Astrocyte (in vitro differentiated cells and primary cell): ENCODE data around the gene DMPK. TPM values are rescaled to one million over a fixed set of nuclear protein-coding genes. Genes with fewer than 3 reads are reported as not detected.

Source experiments
- DNase-seq: peaks from one replicate; pipeline ENCODE4 v3.0.0-alpha.2; 2010; ENCODE audit warnings: low read depth
- FAIRE-seq: peaks from 2 replicates; lab custom pipeline; 2011; peaks lifted over from hg19 to GRCh38; lab: Jason Lieb, UNC
- H2AFZ ChIP-seq: 2 replicates; pipeline ENCODE4 v1.6.0; 2012; ENCODE audit warnings: low read depth, low read length, inconsistent platforms
- H3K27ac ChIP-seq: 2 replicates; pipeline ENCODE4 v1.5.1; 2011; ENCODE audit warnings: low read depth, low read length, inconsistent platforms
- H3K27me3 ChIP-seq: 2 replicates; pipeline ENCODE4 v1.6.0; 2011; ENCODE audit warnings: low read length, inconsistent platforms; ENCODE audit not compliant: insufficient read depth
- H3K36me3 ChIP-seq: 2 replicates; pipeline ENCODE4 v1.5.1; 2011; ENCODE audit warnings: low read length, inconsistent platforms; ENCODE audit not compliant: insufficient read depth
- H3K4me1 ChIP-seq: 2 replicates; pipeline ENCODE4 v1.5.1; 2011; ENCODE audit warnings: low read length, inconsistent platforms; ENCODE audit not compliant: insufficient read depth
- H3K4me2 ChIP-seq: 2 replicates; pipeline ENCODE4 v1.6.0; 2012; ENCODE audit warnings: low read length, inconsistent platforms
- H3K4me3 ChIP-seq: 2 replicates; pipeline ENCODE4 v1.5.1; 2011; ENCODE audit warnings: low read depth, mild to moderate bottlenecking, low read length, inconsistent platforms; ENCODE audit not compliant: insufficient read depth
- H3K79me2 ChIP-seq: 2 replicates; pipeline ENCODE4 v1.6.0; 2012; ENCODE audit warnings: mild to moderate bottlenecking, low read length, inconsistent platforms; ENCODE audit not compliant: insufficient read depth
- H3K9ac ChIP-seq: 2 replicates; pipeline ENCODE4 v1.6.0; 2012; ENCODE audit warnings: mild to moderate bottlenecking, low read length, inconsistent platforms
- H3K9me3 ChIP-seq: 2 replicates; pipeline ENCODE4 v1.5.1; 2012; ENCODE audit warnings: low read depth, mild to moderate bottlenecking, low read length, inconsistent platforms; ENCODE audit not compliant: insufficient read depth
- H4K20me1 ChIP-seq: 2 replicates; pipeline ENCODE4 v1.6.0; 2012; ENCODE audit warnings: low read length, inconsistent platforms; ENCODE audit not compliant: insufficient read depth
- H3K27ac Mint-ChIP-seq: one replicate; pipeline ENCODE4 v1.8.0; 2021; ENCODE audit warnings: mild to moderate bottlenecking, mixed read lengths; ENCODE audit not compliant: unreplicated experiment
- H3K27me3 Mint-ChIP-seq: one replicate; pipeline ENCODE4 v1.8.0; 2021; ENCODE audit warnings: low read depth, mixed read lengths; ENCODE audit not compliant: unreplicated experiment
- H3K36me3 Mint-ChIP-seq: one replicate; pipeline ENCODE4 v1.8.0; 2021; ENCODE audit warnings: low read depth, mixed read lengths; ENCODE audit not compliant: unreplicated experiment
- H3K4me1 Mint-ChIP-seq: one replicate; pipeline ENCODE4 v1.8.0; 2021; ENCODE audit warnings: low read depth, mixed read lengths; ENCODE audit not compliant: unreplicated experiment
- H3K4me3 Mint-ChIP-seq: one replicate; pipeline ENCODE4 v1.8.0; 2021; ENCODE audit warnings: mild to moderate bottlenecking, moderate library complexity, mixed read lengths; ENCODE audit not compliant: unreplicated experiment
- H3K9me3 Mint-ChIP-seq: one replicate; pipeline ENCODE4 v1.8.0; 2021; ENCODE audit warnings: mild to moderate bottlenecking, mixed read lengths; ENCODE audit not compliant: unreplicated experiment
- EZH2 ChIP-seq: IDR thresholded peaks from 2 replicates; pipeline ENCODE4 v1.6.1; 2012; ENCODE audit warnings: mild to moderate bottlenecking, low read length, inconsistent platforms; ENCODE audit not compliant: insufficient read depth
- total RNA-seq: library from RNA; stranded (reverse); gene quantifications from 2 replicates; pipeline ENCODE4 v1.2.1, GENCODE V29; 2021
- TF ChIP-seq, protein P1 (sequence below): IDR thresholded peaks from 2 replicates; pipeline ENCODE4 v1.5.1; 2011; ENCODE audit warnings: low read depth, mild to moderate bottlenecking, inconsistent platforms, low read length, moderate library complexity; ENCODE audit not compliant: insufficient read depth

Gene DMPK
- total RNA-seq, 1 donor from 2014 or later: 75.2 TPM

DNA sequence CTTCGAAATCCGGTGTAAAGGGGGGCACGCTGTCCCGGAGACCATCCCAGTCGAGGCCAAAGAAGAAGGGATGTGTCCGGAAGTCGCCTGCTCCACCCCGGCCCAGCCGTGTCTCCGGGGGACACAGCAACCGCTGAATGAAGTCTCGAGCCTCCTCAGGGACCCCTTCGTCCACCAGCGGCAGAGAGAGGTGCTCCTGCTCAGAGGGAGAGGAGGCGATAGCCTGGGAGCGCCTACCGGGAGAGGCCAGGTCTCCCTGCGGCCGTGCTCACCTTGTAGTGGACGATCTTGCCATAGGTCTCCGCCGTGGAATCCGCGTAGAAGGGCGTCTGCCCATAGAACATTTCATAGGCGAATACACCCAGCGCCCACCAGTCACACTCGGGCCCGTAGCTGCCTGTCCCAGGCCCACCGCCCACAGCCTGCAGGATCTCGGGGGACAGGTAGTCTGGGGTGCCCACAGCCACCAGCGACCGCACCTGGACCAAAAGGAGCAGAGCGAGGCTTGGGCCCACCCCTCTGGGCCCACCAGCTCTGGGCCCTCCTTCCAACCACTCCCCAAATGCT lies 4.8 kb downstream of the DMPK start:
- Histone ChIP-seq H3K27ac (no peak overlapping the region), H3K4me3 (no peak overlapping the region), H3K4me2 (no peak overlapping the region), H2AFZ (no peak overlapping the region), H3K36me3 (peaks cover 14% of the 10 kb centered on the region), H3K9me3 (no peaks in the 10 kb centered on the region), H3K27me3 (no peaks in the 10 kb centered on the region), H3K79me2 (peaks cover 3% of the 10 kb centered on the region), H3K4me1 (peaks cover 10% of the 10 kb centered on the region), H3K9ac (no peak overlapping the region), H4K20me1 (peaks cover 61% of the 10 kb centered on the region)
- Mint-ChIP-seq H3K27me3 (no peaks in the 10 kb centered on the region), H3K27ac (no peak overlapping the region), H3K36me3 (peaks cover 21% of the 10 kb centered on the region), H3K9me3 (peaks cover 2% of the 10 kb centered on the region), H3K4me1 (peaks cover 14% of the 10 kb centered on the region), H3K4me3 (no peak overlapping the region)
- no peak for DNase-seq
- no peak for FAIRE-seq
- TF ChIP-seq EZH2: no peak
- TF ChIP-seq, protein P1, sequence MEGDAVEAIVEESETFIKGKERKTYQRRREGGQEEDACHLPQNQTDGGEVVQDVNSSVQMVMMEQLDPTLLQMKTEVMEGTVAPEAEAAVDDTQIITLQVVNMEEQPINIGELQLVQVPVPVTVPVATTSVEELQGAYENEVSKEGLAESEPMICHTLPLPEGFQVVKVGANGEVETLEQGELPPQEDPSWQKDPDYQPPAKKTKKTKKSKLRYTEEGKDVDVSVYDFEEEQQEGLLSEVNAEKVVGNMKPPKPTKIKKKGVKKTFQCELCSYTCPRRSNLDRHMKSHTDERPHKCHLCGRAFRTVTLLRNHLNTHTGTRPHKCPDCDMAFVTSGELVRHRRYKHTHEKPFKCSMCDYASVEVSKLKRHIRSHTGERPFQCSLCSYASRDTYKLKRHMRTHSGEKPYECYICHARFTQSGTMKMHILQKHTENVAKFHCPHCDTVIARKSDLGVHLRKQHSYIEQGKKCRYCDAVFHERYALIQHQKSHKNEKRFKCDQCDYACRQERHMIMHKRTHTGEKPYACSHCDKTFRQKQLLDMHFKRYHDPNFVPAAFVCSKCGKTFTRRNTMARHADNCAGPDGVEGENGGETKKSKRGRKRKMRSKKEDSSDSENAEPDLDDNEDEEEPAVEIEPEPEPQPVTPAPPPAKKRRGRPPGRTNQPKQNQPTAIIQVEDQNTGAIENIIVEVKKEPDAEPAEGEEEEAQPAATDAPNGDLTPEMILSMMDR: no peak

DNA sequence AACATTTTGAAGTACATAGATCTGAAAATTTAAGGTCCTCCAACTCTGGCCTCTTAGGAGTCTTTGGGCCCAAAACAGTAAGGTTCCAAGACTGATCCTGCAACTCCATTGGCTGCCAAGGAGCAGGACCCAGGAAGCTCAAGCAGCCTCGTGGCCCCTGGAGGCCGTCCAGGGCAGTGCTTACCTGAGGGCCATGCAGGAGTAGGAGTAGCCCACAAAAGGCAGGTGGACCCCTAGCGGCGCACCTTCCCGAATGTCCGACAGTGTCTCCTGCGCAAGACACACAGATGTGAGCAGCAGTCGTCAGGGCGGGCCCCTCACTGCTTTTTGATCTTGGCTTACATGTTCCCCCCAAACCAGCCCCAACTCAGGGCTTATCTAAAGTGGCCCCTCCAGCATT lies 7.5 kb downstream of the DMPK start:
- H3K36me3 Mint-ChIP-seq: peaks cover 24% of the 10 kb centered on the region
- TF ChIP-seq, protein P1: no peak
- no peak for TF ChIP-seq EZH2
- no peak overlapping the region for H2AFZ ChIP-seq
- no peaks in the 10 kb centered on the region for H3K9me3 ChIP-seq
- H3K4me2 ChIP-seq: no peak overlapping the region
- peaks cover 7% of the 10 kb centered on the region for H3K4me1 ChIP-seq
- DNase-seq (no peak), FAIRE-seq (no peak)
- peaks cover 2% of the 10 kb centered on the region for H3K9me3 Mint-ChIP-seq
- peaks cover 14% of the 10 kb centered on the region for H3K36me3 ChIP-seq
- H3K27ac ChIP-seq: no peak overlapping the region
- H3K4me3 Mint-ChIP-seq: no peak overlapping the region
- no peak overlapping the region for H3K4me3 ChIP-seq
- H3K79me2 ChIP-seq: no peaks in the 10 kb centered on the region
- peaks cover 52% of the 10 kb centered on the region for H4K20me1 ChIP-seq
- H3K27me3 ChIP-seq: no peaks in the 10 kb centered on the region
- peaks cover 16% of the 10 kb centered on the region for H3K4me1 Mint-ChIP-seq
- no peaks in the 10 kb centered on the region for H3K27me3 Mint-ChIP-seq
- H3K27ac Mint-ChIP-seq: no peak overlapping the region
- no peak overlapping the region for H3K9ac ChIP-seq

DNA sequence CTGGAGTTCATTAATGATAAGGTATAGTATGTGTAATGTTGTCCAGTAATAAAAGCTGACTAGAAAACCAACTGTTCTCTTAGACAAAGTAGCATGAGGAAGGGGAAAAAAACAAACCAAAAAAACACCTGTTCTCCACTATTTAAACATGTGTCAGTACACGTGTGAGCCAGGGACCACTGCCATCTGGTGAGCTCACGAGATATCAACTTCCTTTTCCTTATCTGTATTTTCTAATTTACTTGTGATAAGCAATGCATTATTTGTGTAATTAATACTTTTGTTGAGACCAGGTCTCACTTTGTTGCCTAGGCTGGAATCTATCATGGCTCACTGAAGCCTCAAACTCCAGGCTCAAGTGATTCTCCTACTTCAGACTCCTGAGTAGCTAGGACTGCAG lies 8.9 kb downstream of the DMPK start:
- H3K27ac ChIP-seq: no peak overlapping the region
- no peaks in the 10 kb centered on the region for H3K27me3 Mint-ChIP-seq
- H3K4me1 Mint-ChIP-seq: peaks cover 9% of the 10 kb centered on the region
- H3K36me3 ChIP-seq: peaks cover 14% of the 10 kb centered on the region
- peaks cover 2% of the 10 kb centered on the region for H3K9me3 Mint-ChIP-seq
- TF ChIP-seq EZH2: no peak
- TF ChIP-seq, protein P1: no peak
- peak overlapping the region; percentile 58 for H3K27ac Mint-ChIP-seq
- H3K9me3 ChIP-seq: no peaks in the 10 kb centered on the region
- FAIRE-seq: no peak
- no peak overlapping the region for H3K9ac ChIP-seq
- H3K4me1 ChIP-seq: peaks cover 10% of the 10 kb centered on the region
- H4K20me1 ChIP-seq: peaks cover 43% of the 10 kb centered on the region
- no peak overlapping the region for H3K4me3 Mint-ChIP-seq
- no peak overlapping the region for H3K4me2 ChIP-seq
- DNase-seq: no peak
- no peak overlapping the region for H2AFZ ChIP-seq
- no peaks in the 10 kb centered on the region for H3K27me3 ChIP-seq
- H3K4me3 ChIP-seq: no peak overlapping the region
- peaks cover 13% of the 10 kb centered on the region for H3K36me3 Mint-ChIP-seq
- no peaks in the 10 kb centered on the region for H3K79me2 ChIP-seq
